ENCODE data around the gene SP7. TPM values are rescaled to one million over a fixed set of nuclear protein-coding genes. Genes with fewer than 3 reads are reported as not detected.

SP7 gene
- total and polyA plus RNA-seq, 2 donors (not counting 3 experiments of a cell fraction or from before 2014, with no cell fraction given) = not detected

GRCh38 chr12:53343969-53344368 lies 7.8 kb upstream of the SP7 start:
- DNase-seq (ENCODE audit: low read depth, low spot score) = no peak
- FAIRE-seq = no peak
- Histone ChIP-seq H3K9ac (replicated peaks; ENCODE audit: extremely low read depth, insufficient read depth, low read length) (no peak overlapping the region), H3K4me3 (replicated peaks in 1 of 3; ENCODE audit: insufficient read depth in 1 of 3, low read depth in 1 of 3, low read length in 3 of 3) (no peak overlapping the region), H3K79me2 (ENCODE audit: control insufficient read depth, insufficient read depth, low read length) (no peaks in the 10 kb centered on the region), H3K4me1 (ENCODE audit: control insufficient read depth, extremely low read depth, insufficient read depth, low read length) (peaks cover 13% of the 10 kb centered on the region), H3K4me2 (ENCODE audit: insufficient read depth, low read length) (no peak overlapping the region), H2AFZ (ENCODE audit: low read depth, low read length) (no peak overlapping the region), H3K9me1 (replicated peaks; ENCODE audit: control insufficient read depth, extremely low read depth, insufficient read depth, low read length) (no peaks in the 10 kb centered on the region), H3K9me3 (replicated peaks; ENCODE audit: control insufficient read depth, insufficient read depth, low read length) (no peaks in the 10 kb centered on the region), H4K20me1 (replicated peaks; ENCODE audit: control insufficient read depth, extremely low read depth, insufficient read depth, low read length) (no peaks in the 10 kb centered on the region), H3K36me3 (ENCODE audit: control insufficient read depth in 2 of 2, extremely low read depth in 1 of 2, insufficient read depth in 2 of 2, low read length in 2 of 2) (no peaks in the 10 kb centered on the region), H3K27ac (ENCODE audit: insufficient read depth, low read depth, low read length) (no peak overlapping the region), H3K27me3 (ENCODE audit: control insufficient read depth in 2 of 2, insufficient read depth in 2 of 2, low read length in 2 of 2) (peaks cover 0 to 4% of the 10 kb centered on the region in 2 experiments)
- CTCF ChIA-PET = interaction anchor here (1.2 to 4.5 kb wide), 12 partner anchors 9 to 157 kb away, joined by 4 to 225 read pairs (median 11); partner anchors contain the start of genes AAAS, MYG1 and TARBP2
- dilution Hi-C loops (cut with MboI; ENCODE audit: extremely low pct_ligation_motif_present, low sequenced_read_pairs) = no loop called here
- intact Hi-C loops (cut with micrococcal nuclease) = no loop called here
- TF ChIP-seq POLR2A (IDR thresholded peaks at IDR 0.05; ENCODE audit: low read depth, low read length) = no peak
- TF ChIP-seq MYC (IDR thresholded peaks at IDR 0.05; ENCODE audit: low read depth, low read length) = no peak
- TF ChIP-seq FOS (IDR thresholded peaks at IDR 0.05; ENCODE audit: borderline replicate concordance, insufficient read depth, low read length) = no peak
- TF ChIP-seq POLR2AphosphoS5 (IDR thresholded peaks at IDR 0.05; ENCODE audit: insufficient read depth, low read depth, low read length) = no peak
- TF ChIP-seq GATA2 (IDR thresholded peaks at IDR 0.05; ENCODE audit: insufficient read depth, insufficient read length, low read depth, low read length) = no peak
- no peak for TF ChIP-seq EZH2 (IDR thresholded peaks at IDR 0.05; ENCODE audit: borderline replicate concordance, low read depth, low read length, severe bottlenecking)
- TF ChIP-seq JUN (IDR thresholded peaks at IDR 0.05; ENCODE audit: borderline replicate concordance, insufficient read depth, insufficient read length, low read depth) = no peak
- no peak for TF ChIP-seq MAX (IDR thresholded peaks at IDR 0.05; ENCODE audit: insufficient read depth, insufficient read length)
- no peak for TF ChIP-seq CTCF (IDR thresholded peaks at IDR 0.05; ENCODE audit: extremely low read depth in 1 of 2, insufficient read depth in 1 of 2, low read depth in 1 of 2, low read length in 2 of 2)
- POLR2A ChIA-PET = interaction anchor here (1.8 kb wide), 1 partner anchor 23 kb away, joined by 10 read pairs; the partner anchor contains the start of gene AAAS
- no TSS peak for BruUV-seq (replicated peaks)

Measured in endothelial cell of umbilical vein (primary cell).